Brain microvascular endothelial cell (primary cell): Measurements from ENCODE around the gene DVL2.

Experiments
- DNase-seq: peaks from one replicate; pipeline ENCODE4 v3.0.0-alpha.2; 2020
- H3K27ac ChIP-seq: fragments of 250-450 bp; sonication (Bioruptor Pico); 2 replicates; pipeline ENCODE4 v1.5.1; 2020; ENCODE audit warnings: mild to moderate bottlenecking, moderate library complexity
- H3K27me3 ChIP-seq: fragments of 250-450 bp; sonication (Bioruptor Pico); replicated peaks from 2 replicates; pipeline ENCODE4 v1.5.1; 2020; ENCODE audit warnings: mild to moderate bottlenecking
- H3K36me3 ChIP-seq: fragments of 250-450 bp; sonication (Bioruptor Pico); replicated peaks from 2 replicates; pipeline ENCODE4 v1.5.1; 2020; ENCODE audit warnings: mild to moderate bottlenecking
- H3K4me3 ChIP-seq: 2 replicates; pipeline ENCODE4 v1.5.1; 2011; ENCODE audit warnings: low read depth, mild to moderate bottlenecking, control low read depth, low read length, moderate library complexity
- in situ Hi-C: cut with HindIII; loops from 2 replicates; pipeline ENCODE4 v1.10.0; 2017; ENCODE audit warnings: low sequenced_read_pairs, low pct_ligation_motif_present
- TF ChIP-seq, protein P1 (sequence below): IDR thresholded peaks from 2 replicates; pipeline ENCODE4 v1.5.1; 2011; ENCODE audit warnings: low read depth, mild to moderate bottlenecking, moderate library complexity, low read length, control low read depth, inconsistent platforms; ENCODE audit errors: missing control alignments

DVL2 gene

GRCh38 chr17:7234083-7234951 lies at the start of gene DVL2:
DVL2 (minus strand) TSS chr17:7234517; CDS start chr17:7234262, 255 bp downstream.
- Histone ChIP-seq H3K27ac (peak within 1 kb of the TSS; percentile 55), H3K36me3 (peaks cover 35% of the 10 kb centered on the region), H3K27me3 (no peaks in the 10 kb centered on the region), H3K4me3 (peak within 1 kb of the TSS; percentile 81)
- TF ChIP-seq, protein P1, sequence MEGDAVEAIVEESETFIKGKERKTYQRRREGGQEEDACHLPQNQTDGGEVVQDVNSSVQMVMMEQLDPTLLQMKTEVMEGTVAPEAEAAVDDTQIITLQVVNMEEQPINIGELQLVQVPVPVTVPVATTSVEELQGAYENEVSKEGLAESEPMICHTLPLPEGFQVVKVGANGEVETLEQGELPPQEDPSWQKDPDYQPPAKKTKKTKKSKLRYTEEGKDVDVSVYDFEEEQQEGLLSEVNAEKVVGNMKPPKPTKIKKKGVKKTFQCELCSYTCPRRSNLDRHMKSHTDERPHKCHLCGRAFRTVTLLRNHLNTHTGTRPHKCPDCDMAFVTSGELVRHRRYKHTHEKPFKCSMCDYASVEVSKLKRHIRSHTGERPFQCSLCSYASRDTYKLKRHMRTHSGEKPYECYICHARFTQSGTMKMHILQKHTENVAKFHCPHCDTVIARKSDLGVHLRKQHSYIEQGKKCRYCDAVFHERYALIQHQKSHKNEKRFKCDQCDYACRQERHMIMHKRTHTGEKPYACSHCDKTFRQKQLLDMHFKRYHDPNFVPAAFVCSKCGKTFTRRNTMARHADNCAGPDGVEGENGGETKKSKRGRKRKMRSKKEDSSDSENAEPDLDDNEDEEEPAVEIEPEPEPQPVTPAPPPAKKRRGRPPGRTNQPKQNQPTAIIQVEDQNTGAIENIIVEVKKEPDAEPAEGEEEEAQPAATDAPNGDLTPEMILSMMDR: no peak
- in situ Hi-C loops: no loop called here
- peak; percentile 91 for DNase-seq

DNA sequence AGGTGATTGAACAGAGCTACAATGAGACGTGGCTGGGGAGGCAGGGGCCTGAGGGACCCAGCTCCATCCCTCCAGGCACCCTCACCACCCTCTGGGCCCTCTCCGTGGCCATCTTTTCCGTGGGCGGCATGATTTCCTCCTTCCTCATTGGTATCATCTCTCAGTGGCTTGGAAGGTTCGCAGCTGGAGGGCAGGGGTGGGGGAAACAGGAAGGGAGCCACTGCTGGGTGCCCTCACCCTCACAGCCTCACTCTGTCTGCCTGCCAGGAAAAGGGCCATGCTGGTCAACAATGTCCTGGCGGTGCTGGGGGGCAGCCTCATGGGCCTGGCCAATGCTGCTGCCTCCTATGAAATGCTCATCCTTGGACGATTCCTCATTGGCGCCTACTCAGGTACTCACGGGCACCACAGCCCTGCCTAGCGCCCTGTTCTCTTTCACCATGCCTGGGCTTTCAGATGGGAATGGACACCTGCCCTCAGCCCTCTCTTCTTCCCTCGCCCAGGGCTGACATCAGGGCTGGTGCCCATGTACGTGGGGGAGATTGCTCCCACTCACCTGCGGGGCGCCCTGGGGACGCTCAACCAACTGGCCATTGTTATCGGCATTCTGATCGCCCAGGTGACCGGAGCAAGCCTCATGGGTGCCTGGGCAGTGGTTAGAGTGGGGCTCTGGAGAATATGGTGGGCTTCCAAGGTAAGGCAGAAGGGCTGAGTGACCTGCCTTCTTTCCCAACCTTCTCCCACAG lies 49.3 kb upstream of the DVL2 start:
- in situ Hi-C loops: no loop called here
- peaks cover 22% of the 10 kb centered on the region for H3K27me3 ChIP-seq
- H3K27ac ChIP-seq: no peak overlapping the region
- H3K36me3 ChIP-seq: no peaks in the 10 kb centered on the region
- no peak for DNase-seq
- no peak overlapping the region for H3K4me3 ChIP-seq
- TF ChIP-seq, protein P1: no peak

DNA sequence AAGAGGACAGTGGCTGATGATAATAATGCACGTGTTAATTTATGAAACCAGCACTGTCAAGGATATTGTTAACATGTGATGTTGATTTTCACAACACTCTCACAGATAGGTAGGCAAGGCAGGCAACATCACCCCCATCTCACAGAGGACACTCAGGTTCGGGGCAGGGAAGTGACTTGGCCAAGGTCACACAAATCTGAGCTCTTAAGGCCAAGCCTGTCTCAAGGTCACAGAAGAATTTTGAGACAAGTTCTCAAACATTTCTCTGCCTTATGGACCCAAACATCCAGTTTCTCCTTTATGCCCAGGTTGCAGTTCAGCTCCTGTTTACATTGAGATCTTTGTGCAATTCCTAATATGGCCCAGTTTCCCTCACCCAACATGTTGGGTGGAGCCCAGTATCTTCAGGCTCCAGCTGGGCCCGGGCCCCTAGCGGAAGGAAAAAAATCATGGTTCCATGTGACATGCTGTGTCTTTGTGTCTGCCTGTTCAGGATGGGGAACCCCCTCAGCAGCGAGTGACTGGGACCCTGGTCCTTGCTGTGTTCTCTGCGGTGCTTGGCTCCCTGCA lies 48.5 kb upstream of the DVL2 start:
- in situ Hi-C loops: no loop called here
- H3K27me3 ChIP-seq: peaks cover 16% of the 10 kb centered on the region
- no peak overlapping the region for H3K27ac ChIP-seq
- DNase-seq: no peak
- H3K4me3 ChIP-seq: no peak overlapping the region
- no peaks in the 10 kb centered on the region for H3K36me3 ChIP-seq
- TF ChIP-seq, protein P1: no peak

DNA sequence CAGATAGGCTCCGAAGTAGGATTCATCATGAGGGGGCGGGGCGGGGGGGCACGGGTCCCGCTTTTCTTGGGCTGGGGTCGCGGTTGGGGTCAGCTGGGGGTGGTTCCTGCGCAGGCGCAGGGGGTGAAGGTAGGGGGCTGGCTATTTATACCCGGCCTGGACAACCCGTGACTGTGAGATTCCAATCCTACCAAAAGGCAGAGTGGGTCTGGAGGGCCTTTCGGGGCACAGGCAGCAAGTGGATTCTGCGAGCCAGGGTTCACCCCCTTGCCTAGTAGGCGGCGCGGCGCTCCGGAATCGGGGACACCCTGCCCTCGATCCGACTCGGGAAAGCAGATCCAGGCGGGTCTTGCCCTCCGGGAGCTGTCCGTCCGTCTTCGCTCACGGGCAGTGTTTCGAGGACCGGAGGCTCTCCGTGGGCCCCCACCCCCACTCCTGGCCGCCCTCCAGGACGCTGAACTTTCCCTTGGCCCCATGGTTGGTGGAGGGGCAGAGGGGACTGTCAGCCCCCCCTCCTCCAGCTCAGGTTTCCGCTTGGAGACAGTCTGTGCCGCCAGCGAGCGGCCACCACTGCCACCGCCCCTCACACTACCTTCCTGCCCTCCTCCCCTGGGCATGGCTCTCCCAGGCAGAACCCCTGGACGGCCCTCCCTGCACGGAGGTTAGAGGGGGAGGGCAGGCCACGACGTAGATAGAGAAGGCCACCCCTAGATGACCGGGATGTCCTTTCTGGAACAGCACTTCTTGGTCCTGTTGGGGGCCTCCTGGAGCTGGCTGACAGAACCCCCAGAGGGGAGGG lies 47.8 kb upstream of the DVL2 start:
- no peak overlapping the region for H3K27ac ChIP-seq
- no peaks in the 10 kb centered on the region for H3K36me3 ChIP-seq
- no peak for DNase-seq
- peak overlapping the region; percentile 47 for H3K4me3 ChIP-seq
- H3K27me3 ChIP-seq: peaks cover 13% of the 10 kb centered on the region
- in situ Hi-C loops: no loop called here
- TF ChIP-seq, protein P1: no peak
